ES-I3 (cell line): ENCODE data around the gene CELF5.
"Not testable (repeated sequence)": the region's sequence is repeated elsewhere in the genome, so short reads cannot be mapped to it uniquely, and the experiment has no call there.

ENCODE experiments used
- H3K36me3 ChIP-seq: 2 replicates; pipeline ENCODE4 v1.6.1; 2013; ENCODE audit warnings: mild to moderate bottlenecking, low read length, control low read depth, moderate library complexity; ENCODE audit not compliant: insufficient read depth
- H3K4me1 ChIP-seq: 2 replicates; pipeline ENCODE4 v1.6.1; 2013; ENCODE audit warnings: mild to moderate bottlenecking, control low read depth, low read length; ENCODE audit not compliant: insufficient read depth
- H3K9ac ChIP-seq: 2 replicates; pipeline ENCODE4 v1.6.1; 2013; ENCODE audit warnings: low read depth, mild to moderate bottlenecking, low read length, moderate library complexity
- H3K9me3 ChIP-seq: 2 replicates; pipeline ENCODE4 v1.6.1; 2013; ENCODE audit warnings: mild to moderate bottlenecking, low read length, moderate library complexity; ENCODE audit not compliant: control insufficient read depth, insufficient read depth

Gene CELF5

GRCh38 chr19:3234800-3235199 lies 10.3 kb downstream of the CELF5 start:
- Histone ChIP-seq H3K9me3 (no peaks in the 10 kb centered on the region), H3K4me1 (no peaks in the 10 kb centered on the region), H3K36me3 (no peaks in the 10 kb centered on the region), H3K9ac (no peak overlapping the region)

- H3K4me1 ChIP-seq, H3K9ac ChIP-seq, H3K36me3 ChIP-seq, H3K9me3 ChIP-seq: not testable (repeated sequence)
These were observed 11.1 kb downstream of the CELF5 start for GRCh38 chr19:3235604-3236003.

DNA sequence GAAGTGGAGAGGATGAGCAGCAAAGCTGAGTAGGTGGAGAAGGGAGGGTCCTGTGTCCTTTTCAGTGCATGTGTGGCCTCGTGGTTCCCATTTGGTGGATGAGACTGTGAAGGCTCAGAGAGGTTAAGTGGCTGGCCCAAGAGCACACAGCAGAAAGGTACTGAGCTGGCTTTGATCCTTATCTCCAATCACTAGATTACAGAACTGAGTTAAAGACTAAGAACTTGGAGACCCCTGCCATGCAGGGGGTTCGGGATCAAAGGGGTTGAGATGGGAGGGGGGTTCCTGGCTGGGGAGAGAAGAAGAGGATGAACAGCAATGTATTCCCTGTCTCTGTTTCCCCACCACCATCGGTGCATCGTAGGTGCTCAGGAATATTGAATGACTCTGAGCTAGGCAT lies 11.8 kb downstream of the CELF5 start:
- no peaks in the 10 kb centered on the region for H3K9me3 ChIP-seq
- no peaks in the 10 kb centered on the region for H3K36me3 ChIP-seq
- H3K9ac ChIP-seq: no peak overlapping the region
- H3K4me1 ChIP-seq: no peaks in the 10 kb centered on the region

- Histone ChIP-seq H3K9me3 (no peaks in the 10 kb centered on the region), H3K36me3 (no peaks in the 10 kb centered on the region), H3K4me1 (no peaks in the 10 kb centered on the region), H3K9ac (no peak overlapping the region)
These were observed 13.7 kb downstream of the CELF5 start for GRCh38 chr19:3238066-3238561.

DNA sequence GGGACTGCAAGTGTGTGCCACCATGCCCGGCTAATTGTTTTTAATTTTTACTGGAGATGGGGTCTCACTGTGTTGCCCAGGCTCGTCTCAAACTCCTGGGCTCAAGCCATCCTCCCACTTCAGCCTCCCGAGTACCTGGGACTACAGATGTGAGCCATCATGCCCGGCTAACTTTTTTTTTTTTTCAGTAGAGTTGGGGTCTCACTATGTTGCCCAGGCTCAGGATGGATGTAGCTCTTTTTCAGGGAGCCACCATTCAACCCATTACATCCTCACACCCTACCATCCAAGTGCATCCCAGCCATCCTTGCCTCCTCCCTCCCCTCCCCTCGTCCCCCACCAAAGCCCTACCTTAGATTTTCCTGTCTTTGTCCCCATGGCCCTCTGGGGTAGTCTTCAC lies 14.9 kb downstream of the CELF5 start:
- H3K9ac ChIP-seq: no peak overlapping the region
- H3K9me3 ChIP-seq: no peaks in the 10 kb centered on the region
- no peaks in the 10 kb centered on the region for H3K4me1 ChIP-seq
- no peaks in the 10 kb centered on the region for H3K36me3 ChIP-seq

- Histone ChIP-seq H3K9me3 (no peaks in the 10 kb centered on the region), H3K36me3 (no peaks in the 10 kb centered on the region), H3K9ac (no peak overlapping the region), H3K4me1 (no peaks in the 10 kb centered on the region)
These were observed 19.6 kb downstream of the CELF5 start for GRCh38 chr19:3243819-3244700.

DNA sequence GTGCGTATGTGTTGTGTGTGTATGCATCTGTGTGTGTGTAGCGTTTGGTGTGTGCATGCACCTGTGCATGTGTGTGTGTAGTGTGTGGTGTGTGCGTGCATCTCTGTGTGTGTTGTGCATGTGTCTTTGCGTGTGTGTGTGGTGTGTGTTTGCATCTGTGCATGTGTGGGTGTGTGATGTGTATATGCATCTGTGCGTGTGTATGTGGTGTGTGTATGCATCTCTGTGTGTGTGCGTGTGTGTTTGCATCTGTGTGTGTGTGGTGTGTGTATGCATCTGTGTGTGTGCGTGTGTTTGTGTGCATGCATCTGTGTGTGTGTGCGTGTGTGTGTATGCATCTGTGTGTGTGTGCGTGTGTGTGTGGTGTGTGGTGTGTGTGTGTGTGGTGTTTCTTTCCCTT lies 20.6 kb downstream of the CELF5 start:
- Histone ChIP-seq H3K4me1 (no peaks in the 10 kb centered on the region), H3K9me3 (no peaks in the 10 kb centered on the region), H3K36me3 (no peaks in the 10 kb centered on the region)

GRCh38 chr19:3248728-3249326 lies 24.4 kb downstream of the CELF5 start:
- H3K36me3 ChIP-seq: no peaks in the 10 kb centered on the region
- no peak overlapping the region for H3K9ac ChIP-seq
- no peaks in the 10 kb centered on the region for H3K4me1 ChIP-seq

More for the DNA sequence above, 20.6 kb downstream of the CELF5 start:
- no peak overlapping the region for H3K9ac ChIP-seq

DNA sequence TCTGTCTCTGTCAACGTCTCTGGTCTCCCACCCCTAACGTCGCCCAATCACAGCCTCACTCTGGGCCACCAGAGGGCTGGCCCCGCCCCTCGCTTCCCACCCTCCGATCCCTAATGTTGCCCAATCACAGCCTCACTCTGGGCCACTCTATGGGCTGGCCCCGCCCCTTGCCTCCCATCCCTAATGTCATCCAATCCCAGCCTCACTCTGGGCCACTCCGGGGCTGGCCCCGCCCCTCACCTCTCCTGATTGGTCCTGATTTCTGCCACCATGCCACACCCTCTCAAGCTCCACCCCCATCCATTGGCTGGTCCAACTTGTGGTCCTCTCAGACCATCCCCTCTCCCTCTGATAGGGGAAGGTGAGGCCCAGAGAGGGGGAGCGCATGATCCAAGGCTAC lies 24.9 kb downstream of the CELF5 start:
- H3K9me3 ChIP-seq: 0 out of 2 replicates have a peak, but pooled peaks cover 5% of the 10 kb centered on the region
- no peak overlapping the region for H3K9ac ChIP-seq
- H3K36me3 ChIP-seq: no peaks in the 10 kb centered on the region
- H3K4me1 ChIP-seq: no peaks in the 10 kb centered on the region

More at GRCh38 chr19:3248728-3249326, 24.4 kb downstream of the CELF5 start:
- 0 out of 2 replicates have a peak, but pooled peaks cover 5% of the 10 kb centered on the region for H3K9me3 ChIP-seq

- H3K36me3 ChIP-seq: no peaks in the 10 kb centered on the region
These were observed 26.2 kb downstream of the CELF5 start for GRCh38 chr19:3250675-3251074.

GRCh38 chr19:3251229-3251628 lies 26.8 kb downstream of the CELF5 start:
- Histone ChIP-seq H3K36me3 (no peaks in the 10 kb centered on the region), H3K4me1 (no peaks in the 10 kb centered on the region), H3K9me3 (0 out of 2 replicates have a peak, but pooled peaks cover 5% of the 10 kb centered on the region), H3K9ac (no peak overlapping the region)

More at GRCh38 chr19:3250675-3251074, 26.2 kb downstream of the CELF5 start:
- Histone ChIP-seq H3K4me1 (no peaks in the 10 kb centered on the region), H3K9me3 (0 out of 2 replicates have a peak, but pooled peaks cover 5% of the 10 kb centered on the region), H3K9ac (no peak overlapping the region)

- H3K4me1 ChIP-seq: no peaks in the 10 kb centered on the region
- H3K36me3 ChIP-seq: no peaks in the 10 kb centered on the region
- no peak overlapping the region for H3K9ac ChIP-seq
- H3K9me3 ChIP-seq: 0 out of 2 replicates have a peak, but pooled peaks cover 5% of the 10 kb centered on the region
These were observed 28.2 kb downstream of the CELF5 start for GRCh38 chr19:3252650-3253049.

GRCh38 chr19:3253270-3253669 lies 28.8 kb downstream of the CELF5 start:
- Histone ChIP-seq H3K36me3 (no peaks in the 10 kb centered on the region), H3K4me1 (no peaks in the 10 kb centered on the region), H3K9ac (no peak overlapping the region), H3K9me3 (0 out of 2 replicates have a peak, but pooled peaks cover 5% of the 10 kb centered on the region)

GRCh38 chr19:3254520-3254919 lies 30.1 kb downstream of the CELF5 start:
- H3K9ac ChIP-seq: no peak overlapping the region

More at GRCh38 chr19:3254520-3254919, 30.1 kb downstream of the CELF5 start:
- no peaks in the 10 kb centered on the region for H3K36me3 ChIP-seq
- H3K9me3 ChIP-seq: 0 out of 2 replicates have a peak, but pooled peaks cover 5% of the 10 kb centered on the region
- H3K4me1 ChIP-seq: no peaks in the 10 kb centered on the region
